HepG2 (cell line): ENCODE measurements around the gene VCL. TPM values are rescaled to one million over a fixed set of nuclear protein-coding genes. Genes with fewer than 3 reads are reported as not detected.

Experiments
- ATAC-seq: fragments of 200-7000 bp; cut with Tn5 transposase; 3 replicates; pipeline ENCODE4 v1.9.1; 2020; ENCODE audit warnings: mild to moderate bottlenecking, moderate library complexity
- BruUV-seq: library from RNA; stranded (reverse); fragments of 400-500 nt; replicated peaks from 2 replicates; lab custom pipeline; 2021; lab: Mats Ljungman, UMichigan
- CTCF ChIA-PET: fragments of 300-600 bp; formaldehyde crosslinking; extraction: SDS; loops from one replicate; lab custom pipeline; 2021; ENCODE audit warnings: low total read pairs, inconsistent platforms, low intra/inter-chr PET ratio; lab: Yijun Ruan, JAX
- POLR2A ChIA-PET: fragments of 350-600 bp; sonication (Branson Sonifier 250); formaldehyde crosslinking; loops from one replicate; lab custom pipeline; 2020; ENCODE audit warnings: antibody characterized with exemption, inconsistent platforms; lab: Yijun Ruan, JAX
- DNase-seq: peaks from one replicate; pipeline ENCODE4 v3.0.0-alpha.2; 2015; ENCODE audit warnings: low spot score
- FAIRE-seq: peaks from 3 replicates; lab custom pipeline; 2011; peaks lifted over from hg19 to GRCh38; lab: Jason Lieb, UNC
- H2AFZ ChIP-seq: one replicate; pipeline ENCODE4 v1.6.1; 2011; ENCODE audit warnings: low read length, inconsistent platforms
- H3K27ac ChIP-seq: fragments of 300-600 bp; 3 replicates; pipeline ENCODE4 v1.8.0; 2011; ENCODE audit warnings: mixed run types, mild to moderate bottlenecking, mixed read lengths, low read length, inconsistent platforms; ENCODE audit not compliant: insufficient read depth; ENCODE audit errors: extremely low read length
- H3K27me3 ChIP-seq, 2 experiments: fragments of 200-600 bp in 1 of 2; 2 replicates in 1 of 2; 3 replicates in 1 of 2; pipeline versions ENCODE4 v1.6.0 to v1.8.0; 2011; ENCODE audit warnings: low read length in 2 of 2, mild to moderate bottlenecking in 2 of 2, moderate library complexity in 2 of 2, inconsistent platforms in 1 of 2; ENCODE audit not compliant: insufficient read depth in 2 of 2, control insufficient read depth in 1 of 2
- H3K36me3 ChIP-seq, 2 experiments: fragments of 200-600 bp in 1 of 2; replicated peaks in 1 of 2; 2 replicates in 1 of 2; 3 replicates in 1 of 2; pipeline versions ENCODE4 v1.5.1 to v1.8.0; 2011; ENCODE audit warnings: low read length in 2 of 2, inconsistent platforms in 1 of 2; ENCODE audit not compliant: insufficient read depth in 2 of 2, control insufficient read depth in 1 of 2
- H3K4me1 ChIP-seq: 2 replicates; pipeline ENCODE4 v1.5.1; 2012; ENCODE audit warnings: low read length, inconsistent platforms; ENCODE audit not compliant: insufficient read depth
- H3K4me2 ChIP-seq: 2 replicates; pipeline ENCODE4 v1.6.0; 2011; ENCODE audit warnings: low read depth, low read length, inconsistent platforms
- H3K4me3 ChIP-seq, 3 experiments: fragments of 200-600 bp in 1 of 3; sonication (generic), shearing (Covaris generic) in 1 of 3; replicated peaks in 1 of 3; 2 replicates each; pipeline ENCODE4 v1.5.1; 2011 to 2016; ENCODE audit warnings: low read length in 3 of 3, inconsistent platforms in 2 of 3, low read depth in 2 of 3, mild to moderate bottlenecking in 2 of 3, control low read depth in 1 of 3, mixed read lengths in 1 of 3; ENCODE audit not compliant: insufficient read depth in 1 of 3
- H3K79me2 ChIP-seq: one replicate; pipeline ENCODE4 v1.6.1; 2011; ENCODE audit warnings: low read length, inconsistent platforms; ENCODE audit not compliant: insufficient read depth
- H3K9ac ChIP-seq: 2 replicates; pipeline ENCODE4 v1.6.0; 2011; ENCODE audit warnings: mild to moderate bottlenecking, low read depth, low read length, inconsistent platforms; ENCODE audit not compliant: insufficient read depth
- H3K9me3 ChIP-seq: 2 replicates; pipeline ENCODE4 v1.5.1; 2012; ENCODE audit warnings: mild to moderate bottlenecking, low read length
- H4K20me1 ChIP-seq: 2 replicates; pipeline ENCODE4 v1.6.0; 2011; ENCODE audit warnings: inconsistent platforms, mild to moderate bottlenecking, low read length, moderate library complexity; ENCODE audit not compliant: insufficient read depth
- DR1 ChIP-seq: sonication (generic); formaldehyde crosslinking; IDR thresholded peaks from 2 replicates; pipeline ENCODE4 v1.8.0; 2021; ENCODE audit warnings: mild to moderate bottlenecking, missing genetic modification reagents, inconsistent platforms
- PITX1 ChIP-seq: sonication (generic); formaldehyde crosslinking; IDR thresholded peaks from 2 replicates; pipeline ENCODE4 v1.5.1; 2020; ENCODE audit warnings: mild to moderate bottlenecking, missing genetic modification reagents
- RELA ChIP-seq: sonication (generic); formaldehyde crosslinking; IDR thresholded peaks from 2 replicates; pipeline ENCODE4 v1.4.0; 2020; ENCODE audit warnings: missing genetic modification reagents
- ZNF207 ChIP-seq: fragments of 450-650 bp; IDR thresholded peaks from 2 replicates; pipeline ENCODE4 v1.6.1; 2016; ENCODE audit warnings: antibody characterized with exemption, borderline replicate concordance
- ZNF841 ChIP-seq: sonication (generic); formaldehyde crosslinking; IDR thresholded peaks from 2 replicates; pipeline ENCODE4 v1.8.1; 2023; ENCODE audit warnings: missing genetic modification reagents, borderline replicate concordance
- WGBS: methylation state at CpG from one replicate; pipeline ENCODE4 v1.1.6; 2017; ENCODE audit warnings: low lambda C conversion rate; 5-methylcytosine and 5-hydroxymethylcytosine counted together
- in situ Hi-C: cut with HindIII; loops from 2 replicates; pipeline ENCODE4 v1.10.0; 2017; ENCODE audit warnings: low pct_unique_long_range_greater_than_20kb; ENCODE audit not compliant: extremely low pct_ligation_motif_present
- intact Hi-C: fragments of 100-400 bp; cut with micrococcal nuclease; formaldehyde crosslinking; loops from one replicate; pipeline ENCODE4 v1.10.0; 2022; ENCODE audit not compliant: unreplicated experiment
- polyA plus RNA-seq, 8 experiments: library from polyadenylated mRNA; depleted of rRNA in 3 of 8; stranded (reverse) in 7 of 8; unstranded in 1 of 8; fragments of >200 nt; fragmentation: Illumina TruSeq in 4 of 8; extraction: Trizol in 4 of 8; gene quantifications; 2 replicates each; pipeline versions ENCODE4 v1.2.1 to v1.2.3, GENCODE V29; 2011 to 2016; ENCODE audit warnings: low read depth in 4 of 8, missing spikeins in 1 of 8, mixed read lengths in 1 of 8; ENCODE audit not compliant: insufficient read depth in 1 of 8
- total RNA-seq, 5 experiments: library from RNA; depleted of rRNA; stranded (reverse); fragments of >200 nt; fragmentation: Illumina TruSeq; extraction: Trizol; gene quantifications; 2 replicates each; pipeline ENCODE4 v1.2.3, GENCODE V29; 2016; ENCODE audit warnings: low read depth in 1 of 5
- TF ChIP-seq, protein P1 (sequence below): sonication (generic); formaldehyde crosslinking; IDR thresholded peaks from 2 replicates; pipeline ENCODE4; 2020; ENCODE audit warnings: missing genetic modification reagents, mild to moderate bottlenecking, borderline replicate concordance

The VCL gene
- total and polyA plus RNA-seq, 2 of the 13 experiments (the other 11 are each of a cell fraction or from before 2014, with no cell fraction given): 17.3 to 26.9 TPM

DNA sequence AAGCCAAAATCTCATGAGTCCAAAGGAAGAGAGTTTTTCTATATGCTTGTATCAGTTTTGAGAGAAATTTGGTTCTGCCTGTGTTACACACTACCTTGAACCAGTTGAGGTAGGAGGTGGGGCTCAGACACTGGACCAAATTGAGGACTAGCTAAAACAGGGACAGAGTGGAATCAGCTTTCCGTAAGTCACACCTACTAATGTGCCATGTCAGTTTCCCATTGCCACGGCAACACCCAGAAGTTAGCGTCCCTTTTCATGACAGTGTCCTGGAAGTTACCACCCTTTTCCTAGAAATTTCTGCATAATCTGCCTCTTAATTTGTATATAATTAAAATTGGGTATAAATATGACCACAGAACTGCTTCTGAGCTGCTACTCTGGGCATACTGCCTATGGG lies 162.1 kb downstream of the VCL start (continued):
- TF ChIP-seq, protein P1, sequence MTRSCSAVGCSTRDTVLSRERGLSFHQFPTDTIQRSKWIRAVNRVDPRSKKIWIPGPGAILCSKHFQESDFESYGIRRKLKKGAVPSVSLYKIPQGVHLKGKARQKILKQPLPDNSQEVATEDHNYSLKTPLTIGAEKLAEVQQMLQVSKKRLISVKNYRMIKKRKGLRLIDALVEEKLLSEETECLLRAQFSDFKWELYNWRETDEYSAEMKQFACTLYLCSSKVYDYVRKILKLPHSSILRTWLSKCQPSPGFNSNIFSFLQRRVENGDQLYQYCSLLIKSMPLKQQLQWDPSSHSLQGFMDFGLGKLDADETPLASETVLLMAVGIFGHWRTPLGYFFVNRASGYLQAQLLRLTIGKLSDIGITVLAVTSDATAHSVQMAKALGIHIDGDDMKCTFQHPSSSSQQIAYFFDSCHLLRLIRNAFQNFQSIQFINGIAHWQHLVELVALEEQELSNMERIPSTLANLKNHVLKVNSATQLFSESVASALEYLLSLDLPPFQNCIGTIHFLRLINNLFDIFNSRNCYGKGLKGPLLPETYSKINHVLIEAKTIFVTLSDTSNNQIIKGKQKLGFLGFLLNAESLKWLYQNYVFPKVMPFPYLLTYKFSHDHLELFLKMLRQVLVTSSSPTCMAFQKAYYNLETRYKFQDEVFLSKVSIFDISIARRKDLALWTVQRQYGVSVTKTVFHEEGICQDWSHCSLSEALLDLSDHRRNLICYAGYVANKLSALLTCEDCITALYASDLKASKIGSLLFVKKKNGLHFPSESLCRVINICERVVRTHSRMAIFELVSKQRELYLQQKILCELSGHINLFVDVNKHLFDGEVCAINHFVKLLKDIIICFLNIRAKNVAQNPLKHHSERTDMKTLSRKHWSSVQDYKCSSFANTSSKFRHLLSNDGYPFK (CRISPR knock-in tag): no peak

DNA sequence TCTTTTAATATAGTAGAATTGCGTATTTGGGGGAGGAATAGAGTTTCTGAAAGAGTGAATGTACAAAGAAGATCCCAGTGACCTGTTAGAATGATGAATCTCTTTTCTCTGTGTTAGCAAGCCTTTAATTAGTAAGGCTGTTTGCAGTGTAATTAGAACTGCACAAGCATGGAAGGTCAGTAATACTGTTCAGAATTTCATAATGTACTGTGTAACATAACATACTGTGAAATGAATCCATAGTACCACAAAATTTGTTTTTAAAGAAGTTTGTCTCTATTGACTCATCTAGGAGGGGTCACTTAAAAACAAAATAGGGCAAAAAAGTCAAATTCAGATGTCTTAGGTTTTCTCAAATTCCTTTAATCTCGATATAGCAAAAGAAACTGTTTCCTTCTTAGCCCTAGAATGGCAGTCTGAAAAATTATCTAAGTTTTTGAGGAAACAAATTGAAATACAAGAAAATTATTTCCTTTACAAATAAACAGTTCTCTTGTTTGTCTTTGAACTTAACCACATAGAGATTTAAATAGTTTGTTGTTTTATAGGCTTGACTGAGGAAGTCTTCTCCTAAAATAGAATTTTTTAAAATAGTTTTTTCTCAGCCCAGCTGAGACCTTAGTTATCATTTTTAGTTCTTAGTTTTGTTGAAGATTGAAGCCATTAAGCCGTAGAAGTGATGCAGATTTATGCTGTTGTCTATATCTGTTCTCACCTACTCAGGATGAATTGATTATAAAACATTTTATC lies 165.6 kb downstream of the VCL start:
- intact Hi-C loops: no loop called here
- ChIA-PET POLR2A (interaction anchor here (1.1 kb wide), 1 partner anchor 13 kb away, joined by 4 read pairs; no protein-coding TSS in a partner anchor), CTCF (no interaction called here)
- no peak for FAIRE-seq
- H2AFZ ChIP-seq: no peak overlapping the region
- BruUV-seq: no TSS peak
- no peak overlapping the region for H3K4me3 ChIP-seq
- 95% methylated on average over 3 of the region's 3 CpGs for WGBS
- H3K27ac ChIP-seq: no peak overlapping the region
- TF ChIP-seq PITX1 (CRISPR knock-in tag) (no peak), ZNF207 (no peak), DR1 (no peak), RELA (CRISPR knock-in tag) (no peak), ZNF841 (CRISPR knock-in tag) (no peak)
- no peaks in the 10 kb centered on the region for H4K20me1 ChIP-seq
- in situ Hi-C loops: no loop called here
- H3K4me2 ChIP-seq: no peak overlapping the region
- no peak for ATAC-seq
- no peaks in the 10 kb centered on the region for H3K27me3 ChIP-seq
- no peaks in the 10 kb centered on the region for H3K9me3 ChIP-seq
- no peak for DNase-seq
- peaks cover 9% of the 10 kb centered on the region for H3K4me1 ChIP-seq
- H3K79me2 ChIP-seq: peaks cover 23% of the 10 kb centered on the region
- no peak overlapping the region for H3K9ac ChIP-seq
- 0 out of 5 replicates have a peak, but pooled peaks cover 0 to 3% of the 10 kb centered on the region in 2 experiments for H3K36me3 ChIP-seq
